Stomach smooth muscle (tissue), 2 donors: ENCODE measurements around the gene SPIN1.
A peak's percentile ranks its signal among the peaks of the same experiment; 100 is the strongest.
"Not testable (repeated sequence)": the region's sequence is repeated elsewhere in the genome, so short reads cannot be mapped to it uniquely, and the experiment has no call there.

Experiments
- H3K27ac ChIP-seq: one replicate; pipeline ENCODE4 v1.7.0; 2013; ENCODE audit warnings: mild to moderate bottlenecking, low read length, inconsistent platforms
- H3K27me3 ChIP-seq, 2 donors: one replicate each; pipeline ENCODE4 v1.7.0; 2013; ENCODE audit warnings: low read length in 2 of 2; ENCODE audit not compliant: insufficient read depth in 2 of 2, control insufficient read depth in 1 of 2
- H3K36me3 ChIP-seq, 2 donors: one replicate each; pipeline ENCODE4 v1.7.0; 2013; ENCODE audit warnings: low read length in 2 of 2; ENCODE audit not compliant: control insufficient read depth in 2 of 2, insufficient read depth in 2 of 2
- H3K4me1 ChIP-seq: one replicate; pipeline ENCODE4 v1.7.0; 2013; ENCODE audit warnings: low read length; ENCODE audit not compliant: control insufficient read depth, insufficient read depth
- H3K4me3 ChIP-seq, 2 donors: one replicate each; pipeline ENCODE4 v1.7.0; 2013; ENCODE audit warnings: low read length in 2 of 2
- H3K9ac ChIP-seq, 2 donors: one replicate each; pipeline ENCODE4 v1.7.0; 2013; ENCODE audit warnings: low read length in 2 of 2, mild to moderate bottlenecking in 1 of 2
- H3K9me3 ChIP-seq, 2 donors: one replicate each; pipeline ENCODE4 v1.7.0; 2013; ENCODE audit warnings: low read length in 2 of 2; ENCODE audit not compliant: control insufficient read depth in 2 of 2
- donor health status: healthy.
- donor health status: Pancreatic carcinoma.

The SPIN1 gene

DNA sequence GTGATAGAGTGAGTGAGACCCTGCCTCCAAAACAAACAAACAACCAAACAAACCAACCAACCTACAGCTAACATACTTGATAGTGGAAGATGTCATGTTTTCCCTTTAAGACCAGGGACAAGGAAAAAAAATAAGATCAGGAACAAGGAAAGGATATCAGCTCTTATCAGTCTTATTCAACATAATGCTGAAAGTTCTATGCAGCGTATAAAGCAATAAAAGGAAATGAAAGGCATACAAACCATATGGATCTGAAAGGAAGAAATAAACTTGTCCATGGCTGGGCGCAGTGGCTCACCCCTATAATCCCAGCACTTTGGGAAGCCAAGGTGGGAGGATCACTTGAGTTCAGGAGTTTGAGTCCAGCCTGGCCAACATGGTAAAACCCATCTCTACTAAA lies 23.5 kb upstream of the SPIN1 start:
- Histone ChIP-seq H3K9me3 (peaks cover 0 to 4% of the 10 kb centered on the region in 2 donors), H3K4me1 (no peaks in the 10 kb centered on the region), H3K36me3 (no peaks in the 10 kb centered on the region), H3K27me3 (no peaks in the 10 kb centered on the region), H3K27ac (no peak overlapping the region), H3K9ac (no peak overlapping the region), H3K4me3 (no peak overlapping the region)

DNA sequence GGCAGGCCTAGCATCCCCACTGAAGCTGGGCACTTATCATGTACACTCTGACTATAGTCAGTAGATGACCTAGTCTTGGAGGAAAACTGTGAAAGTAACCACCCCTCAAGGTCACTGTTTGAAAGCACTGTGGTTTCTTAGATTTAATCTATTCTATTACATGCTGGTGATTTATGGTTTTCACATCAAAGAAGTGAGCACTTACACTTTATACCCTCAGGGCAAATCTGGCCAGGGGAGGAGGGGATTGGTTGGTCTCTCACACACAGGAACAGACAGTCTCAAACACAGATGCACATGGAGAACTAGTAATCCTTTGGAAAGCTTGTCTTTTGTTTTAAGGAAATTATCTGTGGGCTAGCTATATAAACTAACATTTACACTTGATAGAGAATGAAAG lies 17.9 kb upstream of the SPIN1 start:
- H3K27me3 ChIP-seq: no peaks in the 10 kb centered on the region
- peaks cover 0 to 4% of the 10 kb centered on the region in 2 donors for H3K9me3 ChIP-seq
- H3K27ac ChIP-seq: no peak overlapping the region
- H3K9ac ChIP-seq: no peak overlapping the region
- H3K36me3 ChIP-seq: no peaks in the 10 kb centered on the region
- no peak overlapping the region for H3K4me3 ChIP-seq
- no peaks in the 10 kb centered on the region for H3K4me1 ChIP-seq

DNA sequence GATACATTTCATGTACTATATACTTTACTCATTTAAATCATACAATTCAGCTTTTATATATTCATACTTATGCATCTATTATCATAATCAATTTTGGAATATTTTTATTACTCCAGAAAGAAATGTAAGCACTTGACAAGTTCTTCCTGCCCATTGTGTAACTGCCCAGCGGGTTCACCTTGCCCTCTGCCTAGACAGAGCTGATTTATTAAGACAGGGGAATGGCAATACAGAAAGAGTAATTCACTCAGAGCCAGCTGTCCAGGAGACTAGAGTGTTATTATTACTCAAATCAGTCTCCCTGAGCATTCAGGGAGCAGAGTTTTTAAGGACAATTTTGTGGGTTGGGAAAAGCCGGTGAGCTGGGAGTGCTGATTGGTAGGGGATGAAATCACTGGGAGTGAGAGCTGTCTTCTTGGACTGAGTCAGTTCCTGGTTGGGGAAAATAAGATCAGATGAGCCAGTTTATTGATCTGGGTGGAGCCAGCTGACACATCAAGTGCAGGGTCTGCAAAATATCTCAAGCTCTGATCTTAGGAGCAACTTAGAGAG lies 16.1 kb upstream of the SPIN1 start:
- Histone ChIP-seq H3K4me3 (no peak overlapping the region), H3K9ac (no peak overlapping the region), H3K27ac (no peak overlapping the region), H3K9me3 (peaks cover 0 to 4% of the 10 kb centered on the region in 2 donors), H3K4me1 (no peaks in the 10 kb centered on the region), H3K36me3 (no peaks in the 10 kb centered on the region), H3K27me3 (no peaks in the 10 kb centered on the region)

DNA sequence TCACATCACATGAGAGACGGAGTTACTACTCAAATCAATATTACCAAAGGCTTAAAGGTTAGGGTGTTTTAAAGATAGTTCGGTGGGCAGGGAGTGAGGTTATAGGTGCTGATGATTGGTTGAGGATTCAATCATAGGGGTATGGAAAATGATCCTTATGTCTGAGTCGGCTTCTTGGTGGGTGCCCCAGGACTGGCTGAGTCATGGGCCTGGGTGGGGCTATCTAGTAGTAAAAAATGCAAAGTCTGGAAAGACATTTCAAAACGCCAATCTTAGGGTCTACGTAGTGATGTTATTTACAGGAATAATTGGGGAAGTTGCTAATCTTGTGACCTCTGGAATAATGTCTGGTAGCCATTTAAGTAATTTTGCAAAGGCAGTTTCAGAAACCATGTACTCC lies 15.2 kb upstream of the SPIN1 start:
- no peak overlapping the region for H3K9ac ChIP-seq
- peaks cover 0 to 1% of the 10 kb centered on the region in 2 donors for H3K9me3 ChIP-seq
- no peaks in the 10 kb centered on the region for H3K4me1 ChIP-seq
- H3K27me3 ChIP-seq: no peaks in the 10 kb centered on the region
- H3K27ac ChIP-seq: no peak overlapping the region
- no peaks in the 10 kb centered on the region for H3K36me3 ChIP-seq
- H3K4me3 ChIP-seq: no peak overlapping the region

DNA sequence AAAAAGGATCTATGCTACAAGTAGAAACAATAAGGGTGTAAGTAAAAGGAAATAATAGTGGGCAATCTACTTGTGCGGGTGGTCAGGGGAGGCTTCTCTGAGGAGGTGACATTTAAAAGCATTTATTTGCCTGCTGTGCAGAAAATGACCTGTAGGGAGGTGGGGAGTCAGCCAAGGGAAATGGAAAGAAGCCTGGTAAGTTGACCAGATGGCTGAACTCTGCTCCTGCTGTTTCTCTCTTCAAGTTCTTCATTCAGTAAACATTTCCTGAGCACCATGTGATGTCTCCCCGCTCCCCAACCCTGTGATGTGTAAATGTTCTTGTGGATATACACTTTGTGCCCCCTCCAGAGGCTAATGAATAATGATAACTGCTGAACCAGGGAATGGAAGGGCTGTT lies 9.9 kb upstream of the SPIN1 start:
- no peaks in the 10 kb centered on the region for H3K27me3 ChIP-seq
- no peak overlapping the region for H3K27ac ChIP-seq
- no peaks in the 10 kb centered on the region for H3K36me3 ChIP-seq
- H3K9me3 ChIP-seq: no peaks in the 10 kb centered on the region
- H3K4me1 ChIP-seq: no peaks in the 10 kb centered on the region
- H3K9ac ChIP-seq: no peak overlapping the region
- no peak overlapping the region for H3K4me3 ChIP-seq

DNA sequence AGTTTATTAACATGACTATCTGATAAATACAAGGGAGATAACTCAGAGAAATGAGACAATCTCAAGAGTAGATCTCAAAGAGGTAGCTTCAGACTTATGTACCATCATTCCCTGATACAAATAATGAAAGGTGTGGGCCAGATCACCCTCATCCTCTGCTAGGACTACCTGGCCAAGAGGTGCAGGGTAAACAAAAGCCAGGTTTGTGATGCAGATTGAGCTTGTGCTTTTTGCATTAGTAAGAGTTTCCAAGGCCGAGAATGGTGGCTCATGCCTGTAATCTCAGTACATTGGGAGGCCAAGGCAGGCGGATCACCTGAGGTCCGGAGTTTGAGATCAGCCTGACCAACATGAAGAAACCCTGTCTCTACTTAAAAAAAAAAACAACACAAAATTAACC lies 8.9 kb upstream of the SPIN1 start:
- Histone ChIP-seq H3K4me1 (no peaks in the 10 kb centered on the region), H3K27me3 (no peaks in the 10 kb centered on the region), H3K36me3 (no peaks in the 10 kb centered on the region), H3K9me3 (no peaks in the 10 kb centered on the region), H3K9ac (no peak overlapping the region), H3K27ac (no peak overlapping the region), H3K4me3 (no peak overlapping the region)

DNA sequence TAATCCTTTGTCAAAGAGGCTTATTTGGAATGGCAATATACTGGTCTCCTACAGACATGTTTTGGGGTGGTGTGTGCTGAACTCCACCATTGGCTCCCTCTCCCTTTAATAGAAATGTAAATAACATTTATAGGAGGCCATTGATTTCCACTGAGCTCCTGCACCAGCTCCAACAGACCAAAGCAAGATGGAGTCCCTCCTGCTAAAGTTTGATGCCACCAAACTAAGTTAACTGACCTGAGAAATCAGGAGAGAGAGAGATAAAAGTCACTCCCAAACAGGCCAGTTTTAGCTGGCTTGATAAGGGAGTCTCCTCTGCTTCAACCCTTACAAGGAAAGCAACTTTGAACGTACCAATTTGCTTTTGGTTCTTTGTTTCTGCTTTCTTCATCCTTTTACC lies 8.1 kb upstream of the SPIN1 start:
- Histone ChIP-seq H3K27ac (no peak overlapping the region), H3K27me3 (no peaks in the 10 kb centered on the region), H3K4me3 (no peak overlapping the region), H3K36me3 (no peaks in the 10 kb centered on the region), H3K4me1 (no peaks in the 10 kb centered on the region), H3K9me3 (no peaks in the 10 kb centered on the region), H3K9ac (no peak overlapping the region)

DNA sequence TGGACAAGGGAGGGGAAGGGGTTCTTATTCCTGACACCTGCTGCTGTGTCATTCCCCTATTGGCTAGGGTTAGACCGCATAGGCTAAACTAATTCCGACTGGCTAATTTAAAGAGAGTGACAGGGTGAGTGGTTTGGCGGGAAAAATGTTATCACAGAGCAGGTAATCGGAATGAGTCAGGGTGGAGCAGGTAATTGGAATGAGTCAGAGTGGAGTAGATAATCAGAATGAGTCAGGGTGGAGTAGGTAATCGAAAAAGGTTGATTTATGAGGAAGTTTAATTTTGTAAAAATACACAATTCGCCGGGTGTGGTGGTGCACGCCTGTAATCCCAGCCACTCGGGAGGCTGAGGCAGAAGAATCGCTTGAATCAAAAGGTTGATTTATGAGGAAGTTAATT lies 6.9 kb upstream of the SPIN1 start:
- not testable (repeated sequence) for H3K9ac ChIP-seq, H3K4me1 ChIP-seq, H3K9me3 ChIP-seq, H3K27ac ChIP-seq, H3K27me3 ChIP-seq, H3K4me3 ChIP-seq, H3K36me3 ChIP-seq

DNA sequence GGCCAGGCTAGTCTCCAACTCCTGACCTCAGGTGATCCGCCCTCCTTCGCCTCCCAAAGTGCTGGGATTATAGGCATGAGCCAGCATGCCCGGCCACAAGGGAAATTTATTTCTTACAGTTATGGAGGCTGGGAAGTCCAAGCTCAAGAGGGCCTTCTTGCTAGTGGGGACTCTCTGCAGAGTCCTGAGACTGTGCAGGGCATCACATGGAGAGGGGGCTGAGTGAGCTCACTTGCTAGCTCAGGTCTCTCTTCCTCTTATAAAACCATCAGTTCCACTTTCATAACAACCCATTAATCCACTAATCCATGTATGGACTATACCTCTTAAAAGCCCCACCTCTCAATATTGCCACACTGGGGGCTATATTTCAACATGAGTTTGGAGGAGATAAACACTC lies 5.1 kb upstream of the SPIN1 start:
- no peak overlapping the region for H3K9ac ChIP-seq
- peaks cover 11% of the 10 kb centered on the region for H3K4me1 ChIP-seq
- no peaks in the 10 kb centered on the region for H3K36me3 ChIP-seq
- H3K27me3 ChIP-seq: no peaks in the 10 kb centered on the region
- H3K9me3 ChIP-seq: no peaks in the 10 kb centered on the region
- H3K27ac ChIP-seq: no peak overlapping the region
- H3K4me3 ChIP-seq: no peak overlapping the region

DNA sequence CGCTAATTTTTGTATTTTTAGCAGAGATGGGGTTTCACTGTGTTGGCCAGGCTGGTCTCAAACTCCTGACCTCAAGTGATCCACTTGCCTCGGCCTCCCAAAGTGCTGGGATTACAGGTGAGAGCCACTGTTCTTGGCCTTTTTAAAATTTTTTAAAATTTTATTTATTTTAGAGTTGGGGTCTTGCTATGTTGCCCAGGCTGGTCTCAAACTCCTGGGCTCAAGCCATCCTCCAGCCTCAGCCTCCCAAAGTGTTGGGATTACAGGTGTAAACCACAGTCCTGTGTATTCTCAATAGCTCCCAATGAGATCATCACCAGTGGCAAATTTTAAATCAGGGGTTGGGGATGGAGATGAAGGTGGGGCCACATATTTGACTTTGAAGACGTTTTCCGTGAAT lies 2.1 kb upstream of the SPIN1 start:
- H3K27me3 ChIP-seq, H3K27ac ChIP-seq, H3K9me3 ChIP-seq, H3K36me3 ChIP-seq, H3K9ac ChIP-seq, H3K4me3 ChIP-seq: not testable (repeated sequence)
- H3K4me1 ChIP-seq: peaks cover 16% of the 10 kb centered on the region

DNA sequence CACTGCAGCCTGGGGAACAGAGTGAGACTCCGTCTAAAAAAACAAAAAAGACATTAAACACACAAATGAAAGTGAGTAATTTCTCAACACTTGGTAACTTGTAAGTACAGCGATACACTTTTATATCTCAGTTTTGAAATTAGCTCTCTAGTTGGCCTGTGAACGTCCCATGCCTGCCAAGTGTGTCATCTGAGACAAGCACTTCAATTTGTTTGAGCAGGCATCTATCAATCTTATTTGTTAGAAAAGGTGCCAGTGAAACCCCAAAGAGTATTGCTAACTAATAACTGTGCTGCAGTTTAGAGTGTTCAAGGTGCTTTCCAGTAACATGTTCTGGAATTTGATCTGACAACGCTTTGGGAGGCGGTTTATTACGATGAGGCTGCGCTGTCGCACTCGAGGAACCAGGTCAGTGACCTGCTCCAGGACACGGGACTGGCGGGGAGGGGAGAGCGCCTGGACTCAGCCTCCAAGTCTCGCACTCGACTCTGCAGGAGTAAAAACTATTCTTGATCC lies 1.1 kb upstream of the SPIN1 start:
- peaks cover 16% of the 10 kb centered on the region for H3K4me1 ChIP-seq
- no peaks in the 10 kb centered on the region for H3K9me3 ChIP-seq
- H3K27ac ChIP-seq: peak overlapping the region; percentile 62
- peak overlapping the region; percentile 75 to 80 for H3K9ac ChIP-seq
- H3K36me3 ChIP-seq: no peaks in the 10 kb centered on the region
- H3K27me3 ChIP-seq: no peaks in the 10 kb centered on the region
- H3K4me3 ChIP-seq: peak overlapping the region; percentile 94 to 97
